Adipocyte (in vitro differentiated cells): ENCODE data around the gene DNAJB12.
"Not testable (repeated sequence)": the region's sequence is repeated elsewhere in the genome, so short reads cannot be mapped to it uniquely, and the experiment has no call there.

ENCODE experiments used
- DNase-seq: peaks from one replicate; pipeline ENCODE4 v3.0.0-alpha.2; 2015; ENCODE audit warnings: low read depth
- H3K27me3 ChIP-seq: replicated peaks from 2 replicates; pipeline ENCODE4 v1.7.0; 2013; ENCODE audit warnings: mild to moderate bottlenecking, low read length, moderate library complexity; ENCODE audit not compliant: control insufficient read depth, insufficient read depth
- H3K36me3 ChIP-seq: 2 replicates; pipeline ENCODE4 v1.7.0; 2013; ENCODE audit warnings: low read length, mild to moderate bottlenecking, moderate library complexity; ENCODE audit not compliant: control insufficient read depth, insufficient read depth, severe bottlenecking
- H3K4me1 ChIP-seq: 2 replicates; pipeline ENCODE4 v1.7.0; 2013; ENCODE audit warnings: mild to moderate bottlenecking, low read length, moderate library complexity; ENCODE audit not compliant: control insufficient read depth, insufficient read depth
- H3K4me3 ChIP-seq: 2 replicates; pipeline ENCODE4 v1.7.0; 2013; ENCODE audit warnings: mild to moderate bottlenecking, low read length, moderate library complexity
- H3K9ac ChIP-seq: 2 replicates; pipeline ENCODE4 v1.7.0; 2013; ENCODE audit warnings: mild to moderate bottlenecking, low read length, moderate library complexity
- H3K9me3 ChIP-seq: 2 replicates; pipeline ENCODE4 v1.7.0; 2013; ENCODE audit warnings: mild to moderate bottlenecking, low read length, moderate library complexity; ENCODE audit not compliant: control insufficient read depth

DNAJB12 gene

GRCh38 chr10:72310636-72311035 lies 44.1 kb downstream of the DNAJB12 start:
- Histone ChIP-seq H3K9ac (no peak overlapping the region), H3K27me3 (no peaks in the 10 kb centered on the region), H3K4me3 (no peak overlapping the region), H3K4me1 (peaks cover 28% of the 10 kb centered on the region), H3K9me3 (no peaks in the 10 kb centered on the region), H3K36me3 (no peaks in the 10 kb centered on the region)
- DNase-seq = no peak

DNA sequence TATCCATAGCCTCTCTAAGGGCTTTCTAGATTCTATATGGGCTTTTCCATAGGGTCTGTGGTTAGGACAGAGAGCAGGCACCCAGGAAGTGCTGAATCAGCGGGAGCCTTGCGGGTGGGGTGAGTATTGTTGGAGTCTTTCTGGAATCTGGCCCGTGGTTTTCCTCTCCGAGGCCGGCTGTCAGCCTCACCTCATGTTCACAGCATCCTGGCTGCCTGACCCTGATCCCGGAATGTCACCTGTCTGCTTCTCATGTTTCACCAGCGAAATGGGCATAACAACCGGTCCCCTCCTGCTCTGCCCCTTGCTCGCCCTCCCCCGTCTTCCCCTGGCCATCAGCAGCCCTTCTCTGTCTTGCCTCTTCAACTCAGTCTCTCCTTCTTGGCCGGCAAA lies 44.5 kb downstream of the DNAJB12 start:
- Histone ChIP-seq H3K27me3 (no peaks in the 10 kb centered on the region), H3K36me3 (no peaks in the 10 kb centered on the region), H3K4me1 (peaks cover 24% of the 10 kb centered on the region), H3K9ac (no peak overlapping the region), H3K4me3 (no peak overlapping the region), H3K9me3 (no peaks in the 10 kb centered on the region)
- DNase-seq = no peak

- Histone ChIP-seq H3K27me3 (no peaks in the 10 kb centered on the region), H3K4me3 (no peak overlapping the region), H3K9ac (no peak overlapping the region), H3K4me1 (peaks cover 18% of the 10 kb centered on the region), H3K9me3 (no peaks in the 10 kb centered on the region), H3K36me3 (no peaks in the 10 kb centered on the region)
- DNase-seq = no peak
Measured at GRCh38 chr10:72309290-72310240, 45.2 kb downstream of the DNAJB12 start.

GRCh38 chr10:72308320-72308987 lies 46.3 kb downstream of the DNAJB12 start:
- H3K9me3 ChIP-seq = no peaks in the 10 kb centered on the region
- H3K4me3 ChIP-seq = no peak overlapping the region
- H3K4me1 ChIP-seq = peaks cover 14% of the 10 kb centered on the region
- H3K36me3 ChIP-seq = no peaks in the 10 kb centered on the region
- H3K27me3 ChIP-seq = no peaks in the 10 kb centered on the region
- DNase-seq = peak; percentile 64
- peak overlapping the region; percentile 3 for H3K9ac ChIP-seq

DNA sequence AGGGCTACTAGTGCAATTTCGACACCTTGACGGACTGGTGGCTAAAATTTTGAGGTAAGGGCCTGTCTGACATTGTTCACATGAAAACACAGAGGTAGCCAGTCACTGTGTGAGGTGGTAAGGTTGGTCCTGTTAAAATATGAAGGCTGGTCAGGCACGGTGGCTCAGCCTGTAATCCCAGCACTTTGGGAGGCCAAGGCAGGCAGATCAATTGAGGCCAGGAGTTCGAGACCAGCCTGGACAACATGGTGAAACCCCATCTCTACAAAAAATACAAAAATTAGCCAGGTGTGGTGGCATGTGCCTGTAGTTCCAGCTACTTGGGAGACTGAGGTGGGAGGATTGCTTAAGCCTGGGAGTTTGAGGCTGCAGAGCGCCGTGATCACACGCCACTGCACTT lies 47.0 kb downstream of the DNAJB12 start:
- H3K9me3 ChIP-seq, H3K9ac ChIP-seq, DNase-seq, H3K27me3 ChIP-seq, H3K36me3 ChIP-seq, H3K4me3 ChIP-seq: not testable (repeated sequence)
- H3K4me1 ChIP-seq = peaks cover 14% of the 10 kb centered on the region

DNA sequence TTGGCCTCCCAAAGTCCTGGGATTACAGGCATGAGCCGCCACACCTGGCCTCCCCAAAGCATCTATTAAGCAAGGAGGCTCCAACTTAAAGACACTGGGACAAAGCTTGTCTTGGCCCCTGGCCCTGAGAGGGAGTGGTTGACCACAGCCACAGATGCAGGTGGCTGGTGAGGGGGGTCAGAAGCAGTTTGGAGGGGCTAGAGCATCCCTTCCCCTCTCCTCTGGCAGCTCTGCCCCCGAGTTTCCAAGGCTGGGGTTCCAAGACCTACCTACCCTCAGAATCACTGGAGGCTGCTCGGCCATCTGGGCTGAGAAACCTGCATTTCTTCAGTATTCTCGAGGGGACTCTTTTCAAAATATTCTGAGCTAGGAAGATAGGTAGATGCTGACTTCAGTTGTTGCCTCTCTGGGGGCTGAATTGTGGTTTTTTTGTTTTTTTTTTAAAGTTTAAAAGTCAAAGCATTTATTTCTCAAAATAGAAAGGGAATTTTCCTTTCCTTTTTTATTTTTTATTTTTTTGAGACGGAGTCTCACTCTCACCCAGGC lies 48.4 kb downstream of the DNAJB12 start:
- Histone ChIP-seq H3K27me3 (no peaks in the 10 kb centered on the region), H3K9ac (no peak overlapping the region), H3K9me3 (no peaks in the 10 kb centered on the region), H3K36me3 (no peaks in the 10 kb centered on the region), H3K4me1 (peaks cover 14% of the 10 kb centered on the region), H3K4me3 (no peak overlapping the region)
- DNase-seq = no peak

- Histone ChIP-seq H3K9ac (no peak overlapping the region), H3K4me3 (no peak overlapping the region), H3K36me3 (no peaks in the 10 kb centered on the region), H3K9me3 (no peaks in the 10 kb centered on the region), H3K4me1 (peaks cover 6% of the 10 kb centered on the region), H3K27me3 (no peaks in the 10 kb centered on the region)
- no peak for DNase-seq
Measured at GRCh38 chr10:72303424-72304128, 51.1 kb downstream of the DNAJB12 start.

DNA sequence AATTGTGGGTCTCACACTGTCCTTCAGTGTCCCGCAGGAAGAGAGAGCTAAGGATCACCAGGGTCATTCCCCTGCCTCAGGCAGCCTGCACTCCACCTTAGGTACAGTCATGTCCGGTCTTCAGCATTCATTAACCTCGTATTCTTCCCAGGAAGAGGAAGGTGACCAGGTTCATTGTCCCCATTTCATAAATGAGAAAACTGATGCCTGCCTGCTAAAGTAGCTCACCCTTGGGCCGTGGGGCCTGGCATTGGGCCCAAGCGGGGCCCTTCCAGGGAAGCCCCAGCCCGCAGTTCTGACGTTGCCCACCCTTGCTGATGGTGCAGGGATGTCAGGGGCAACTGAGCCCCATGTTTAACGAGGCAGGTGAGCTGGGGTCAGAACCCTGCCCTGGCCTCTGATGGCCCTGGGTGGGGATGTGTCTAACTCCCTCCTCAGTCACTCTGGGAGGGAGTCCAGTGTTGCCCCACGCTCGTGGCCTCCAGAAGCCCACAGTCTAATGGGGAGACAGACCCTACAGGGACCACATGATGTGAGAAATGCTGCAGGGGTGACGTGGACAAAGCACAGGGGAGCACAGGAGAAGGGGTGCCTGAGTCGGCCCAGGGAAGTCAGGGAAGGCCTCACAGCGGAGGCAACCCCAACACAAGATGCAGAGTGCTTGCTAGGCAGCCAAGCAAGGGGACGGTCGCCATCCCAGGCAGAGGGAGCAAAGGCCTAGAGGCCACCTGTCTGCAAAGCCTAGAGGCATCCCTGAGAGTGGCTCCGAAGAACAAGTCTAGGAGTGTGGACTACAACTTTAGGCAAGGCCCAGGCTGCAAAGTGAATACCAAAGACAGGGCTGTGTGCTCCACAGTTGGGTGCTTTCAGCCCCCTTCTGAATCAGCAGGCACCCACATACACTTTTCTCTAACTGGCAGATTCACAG lies 55.9 kb downstream of the DNAJB12 start:
- Histone ChIP-seq H3K36me3 (no peaks in the 10 kb centered on the region), H3K9ac (peak overlapping the region; percentile 90), H3K9me3 (no peaks in the 10 kb centered on the region), H3K4me1 (peaks cover 13% of the 10 kb centered on the region), H3K4me3 (peak overlapping the region; percentile 82), H3K27me3 (no peaks in the 10 kb centered on the region)
- no peak for DNase-seq

GRCh38 chr10:72297805-72298591 lies 56.7 kb downstream of the DNAJB12 start:
- Histone ChIP-seq H3K9me3 (no peaks in the 10 kb centered on the region), H3K27me3 (no peaks in the 10 kb centered on the region), H3K4me3 (peak overlapping the region; percentile 82), H3K4me1 (peaks cover 13% of the 10 kb centered on the region), H3K36me3 (no peaks in the 10 kb centered on the region), H3K9ac (peak overlapping the region; percentile 90)
- peak; percentile 99 for DNase-seq
